Measurements from ENCODE around the gene DSCAM.

DSCAM gene

GRCh38 chr21:40324389-40324788, 522.6 kb downstream of the DSCAM start:
- TF ChIP-seq YY1 (IDR thresholded peaks at IDR 0.05; ENCODE audit: low read depth) (no peak), REST (IDR thresholded peaks at IDR 0.05; ENCODE audit: low read depth) (no peak), CREB1 (IDR thresholded peaks at IDR 0.05; ENCODE audit: low read depth) (no peak), MAX (IDR thresholded peaks at IDR 0.05) (no peak), TAF1 (IDR thresholded peaks at IDR 0.05; ENCODE audit: low read depth) (no peak), CEBPB (IDR thresholded peaks at IDR 0.05) (no peak), RAD21 (IDR thresholded peaks at IDR 0.05; ENCODE audit: low read depth) (no peak), EGR1 (IDR thresholded peaks at IDR 0.05) (no peak), ZBTB7A (IDR thresholded peaks at IDR 0.05; ENCODE audit: low read depth) (no peak), EP300 (IDR thresholded peaks at IDR 0.05; ENCODE audit: borderline replicate concordance) (no peak), TEAD4 (IDR thresholded peaks at IDR 0.05) (no peak), TCF12 (IDR thresholded peaks at IDR 0.05; ENCODE audit: low read depth) (no peak), FOXM1 (IDR thresholded peaks at IDR 0.05; ENCODE audit: borderline replicate concordance, low read depth) (no peak), NFIC (IDR thresholded peaks at IDR 0.05) (no peak)
- TF ChIP-seq, protein P1, sequence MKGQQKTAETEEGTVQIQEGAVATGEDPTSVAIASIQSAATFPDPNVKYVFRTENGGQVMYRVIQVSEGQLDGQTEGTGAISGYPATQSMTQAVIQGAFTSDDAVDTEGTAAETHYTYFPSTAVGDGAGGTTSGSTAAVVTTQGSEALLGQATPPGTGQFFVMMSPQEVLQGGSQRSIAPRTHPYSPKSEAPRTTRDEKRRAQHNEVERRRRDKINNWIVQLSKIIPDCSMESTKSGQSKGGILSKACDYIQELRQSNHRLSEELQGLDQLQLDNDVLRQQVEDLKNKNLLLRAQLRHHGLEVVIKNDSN (IDR thresholded peaks at IDR 0.05), result no peak

DNA sequence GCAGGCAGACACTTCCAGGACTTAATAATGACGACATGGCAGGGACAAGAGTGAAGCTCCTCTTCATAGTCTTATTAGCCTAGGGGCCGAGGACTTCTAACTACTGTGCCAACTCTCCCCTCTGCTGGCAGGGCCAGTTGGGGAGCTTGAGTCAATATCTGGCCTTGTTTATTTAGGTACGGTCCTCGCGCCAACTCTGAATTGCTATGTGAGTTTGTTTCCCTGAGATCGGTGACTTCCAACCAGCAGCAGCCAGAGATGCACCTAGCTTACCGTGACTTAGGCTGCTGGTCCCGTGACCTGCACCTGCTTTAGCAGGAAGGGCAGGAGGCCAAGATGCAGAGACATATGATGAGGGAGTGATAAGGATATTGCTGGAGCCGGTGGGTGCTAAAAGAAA, 528.6 kb downstream of the DSCAM start:
- TF ChIP-seq CREB1 (IDR thresholded peaks at IDR 0.05; ENCODE audit: low read depth) (no peak), EP300 (IDR thresholded peaks at IDR 0.05; ENCODE audit: borderline replicate concordance) (no peak), ZBTB7A (IDR thresholded peaks at IDR 0.05; ENCODE audit: low read depth) (no peak), REST (IDR thresholded peaks at IDR 0.05; ENCODE audit: low read depth) (no peak), TAF1 (IDR thresholded peaks at IDR 0.05; ENCODE audit: low read depth) (no peak), RAD21 (IDR thresholded peaks at IDR 0.05; ENCODE audit: low read depth) (no peak), NFIC (IDR thresholded peaks at IDR 0.05) (no peak), TCF12 (IDR thresholded peaks at IDR 0.05; ENCODE audit: low read depth) (no peak), MAX (IDR thresholded peaks at IDR 0.05) (no peak), TEAD4 (IDR thresholded peaks at IDR 0.05) (no peak), CEBPB (IDR thresholded peaks at IDR 0.05) (no peak), FOXM1 (IDR thresholded peaks at IDR 0.05; ENCODE audit: borderline replicate concordance, low read depth) (no peak)
- TF ChIP-seq, protein P1 (IDR thresholded peaks at IDR 0.05), result no peak

- no peak for TF ChIP-seq TCF12 (IDR thresholded peaks at IDR 0.05; ENCODE audit: low read depth)
- no peak for TF ChIP-seq CREB1 (IDR thresholded peaks at IDR 0.05; ENCODE audit: low read depth)
- no peak for TF ChIP-seq TEAD4 (IDR thresholded peaks at IDR 0.05)
- TF ChIP-seq TAF1 (IDR thresholded peaks at IDR 0.05; ENCODE audit: low read depth), result no peak
- TF ChIP-seq REST (IDR thresholded peaks at IDR 0.05; ENCODE audit: low read depth), result no peak
- TF ChIP-seq NFIC (IDR thresholded peaks at IDR 0.05), result no peak
- TF ChIP-seq EP300 (IDR thresholded peaks at IDR 0.05; ENCODE audit: borderline replicate concordance), result no peak
- TF ChIP-seq MAX (IDR thresholded peaks at IDR 0.05), result no peak
Observed at GRCh38 chr21:40316104-40316503, 530.9 kb downstream of the DSCAM start.

- TF ChIP-seq, protein P1 (IDR thresholded peaks at IDR 0.05), result no peak
- no peak for TF ChIP-seq NFIC (IDR thresholded peaks at IDR 0.05)
- TF ChIP-seq TAF1 (IDR thresholded peaks at IDR 0.05; ENCODE audit: low read depth), result no peak
- no peak for TF ChIP-seq EP300 (IDR thresholded peaks at IDR 0.05; ENCODE audit: borderline replicate concordance)
- TF ChIP-seq EGR1 (IDR thresholded peaks at IDR 0.05), result no peak
- TF ChIP-seq CREB1 (IDR thresholded peaks at IDR 0.05; ENCODE audit: low read depth), result no peak
- no peak for TF ChIP-seq TCF12 (IDR thresholded peaks at IDR 0.05; ENCODE audit: low read depth)
Observed at GRCh38 chr21:40315626-40316025, 531.3 kb downstream of the DSCAM start.

Measured in Ishikawa (cell line).